A549 (cell line): Measurements from ENCODE around the gene SPINK14. TPM values are rescaled to one million over a fixed set of nuclear protein-coding genes. Genes with fewer than 3 reads are reported as not detected.

Experiments used
- ATAC-seq, 2 experiments: fragments of 200-7000 bp in 1 of 2; fragments of >200 bp in 1 of 2; cut with Nextera tagmentation in 1 of 2; cut with Tn5 transposase in 1 of 2; 3 replicates each; pipeline versions ENCODE4 v1.8.0 to v1.9.1; 2018 to 2020; ENCODE audit warnings: mild to moderate bottlenecking in 1 of 2, moderate library complexity in 1 of 2
- CTCF ChIA-PET: fragments of 300-600 bp; sonication (Branson Sonifier 250); formaldehyde crosslinking; extraction: SDS; loops from one replicate; lab custom pipeline; 2021; ENCODE audit warnings: antibody characterized with exemption, inconsistent platforms; lab: Yijun Ruan, JAX
- POLR2A ChIA-PET: fragments of 350-600 bp; formaldehyde crosslinking; extraction: SDS; loops from one replicate; lab custom pipeline; 2021; ENCODE audit warnings: antibody characterized with exemption, inconsistent platforms; lab: Yijun Ruan, JAX
- DNase-seq, 2 experiments: peaks; one replicate each; pipeline versions ENCODE4 v3.0.0 to v3.0.0-alpha.2; 2011 to 2016; ENCODE audit warnings: low read depth in 1 of 2, low spot score in 1 of 2
- FAIRE-seq: peaks from 2 replicates; lab custom pipeline; 2011; peaks lifted over from hg19 to GRCh38; lab: Jason Lieb, UNC
- H3K27ac ChIP-seq, 2 experiments: fragments of >200 bp; sonication (Bioruptor Twin); formaldehyde crosslinking; 3 replicates each; pipeline ENCODE4 v1.5.1; 2016 to 2017
- H3K4me1 ChIP-seq: fragments of >200 bp; sonication (Bioruptor Twin); formaldehyde crosslinking; 3 replicates; pipeline ENCODE4 v1.6.1; 2016
- H3K4me2 ChIP-seq: fragments of >200 bp; sonication (Bioruptor Twin); formaldehyde crosslinking; 3 replicates; pipeline ENCODE4 v1.6.1; 2016
- H3K4me3 ChIP-seq: fragments of >200 bp; sonication (Bioruptor Twin); formaldehyde crosslinking; 3 replicates; pipeline ENCODE4 v1.5.1; 2016
- H3K9me3 ChIP-seq: fragments of >200 bp; sonication (Bioruptor Twin); formaldehyde crosslinking; 3 replicates; pipeline ENCODE4 v1.6.1; 2016
- ATOH8 ChIP-seq: fragments of 250-450 bp; sonication (Bioruptor Pico); IDR thresholded peaks from 2 replicates; pipeline ENCODE4 v1.5.0; 2020; ENCODE audit warnings: low read depth, mild to moderate bottlenecking, moderate library complexity
- BHLHE40 ChIP-seq: IDR thresholded peaks from 2 replicates; pipeline ENCODE4 v1.6.1; 2012; ENCODE audit warnings: low read depth, low read length, inconsistent platforms
- CBX2 ChIP-seq: fragments of 200-600 bp; sonication (generic); IDR thresholded peaks from 2 replicates; pipeline ENCODE4 v1.6.1; 2016; ENCODE audit warnings: low read depth, mild to moderate bottlenecking, borderline replicate concordance
- CBX8 ChIP-seq: fragments of 200-600 bp; sonication (generic); IDR thresholded peaks from 2 replicates; pipeline ENCODE4 v1.6.1; 2016
- CHD2 ChIP-seq: fragments of 150-350 bp; IDR thresholded peaks from 2 replicates; pipeline ENCODE4 v1.6.1; 2014; ENCODE audit warnings: low read length; ENCODE audit not compliant: partially characterized antibody
- EHF ChIP-seq: fragments of 250-450 bp; sonication (Bioruptor Pico); IDR thresholded peaks from 2 replicates; pipeline ENCODE4 v1.5.0; 2020; ENCODE audit warnings: mild to moderate bottlenecking
- EP300 ChIP-seq, 2 experiments: fragments of >200 bp; sonication (Bioruptor Twin); formaldehyde crosslinking; IDR thresholded peaks; 2 replicates in 1 of 2; 3 replicates in 1 of 2; pipeline ENCODE4 v1.6.1; 2016 to 2017
- ESRRA ChIP-seq: fragments of 150-350 bp; IDR thresholded peaks from 2 replicates; pipeline ENCODE4 v1.6.1; 2014; ENCODE audit warnings: mild to moderate bottlenecking, low read length, borderline replicate concordance
- FOSB ChIP-seq: fragments of 250-450 bp; sonication (Bioruptor Pico); IDR thresholded peaks from 2 replicates; pipeline ENCODE4 v1.5.0; 2020; ENCODE audit warnings: mild to moderate bottlenecking, moderate library complexity
- FOSL2 ChIP-seq, 2 experiments: fragments of 450-650 bp in 1 of 2; fragments of >200 bp in 1 of 2; sonication (Bioruptor Twin) in 1 of 2; formaldehyde crosslinking; IDR thresholded peaks; 2 replicates each; pipeline versions ENCODE4 v1.5.0 to v1.6.1; 2016 to 2020; ENCODE audit warnings: mild to moderate bottlenecking in 1 of 2, moderate library complexity in 1 of 2
- GATA3 ChIP-seq: IDR thresholded peaks from 2 replicates; pipeline ENCODE4 v1.6.1; 2012; ENCODE audit warnings: borderline replicate concordance
- HEYL ChIP-seq: fragments of 250-450 bp; sonication (Bioruptor Pico); IDR thresholded peaks from 2 replicates; pipeline ENCODE4 v1.8.0; 2021; ENCODE audit warnings: mild to moderate bottlenecking, moderate library complexity
- JUNB ChIP-seq: fragments of >200 bp; sonication (Bioruptor Twin); formaldehyde crosslinking; IDR thresholded peaks from 2 replicates; pipeline ENCODE4 v1.6.1; 2016
- KDM5A ChIP-seq: fragments of 200-600 bp; sonication (generic); IDR thresholded peaks from 2 replicates; pipeline ENCODE4 v1.6.1; 2016; ENCODE audit warnings: antibody characterized with exemption, mild to moderate bottlenecking
- MAFK ChIP-seq: fragments of 450-650 bp; IDR thresholded peaks from 2 replicates; pipeline ENCODE4 v1.6.1; 2014; ENCODE audit not compliant: partially characterized antibody
- MAZ ChIP-seq: fragments of 150-350 bp; IDR thresholded peaks from 2 replicates; pipeline ENCODE4 v1.6.1; 2014; ENCODE audit warnings: antibody characterized with exemption, low read depth, low read length, borderline replicate concordance
- MYC ChIP-seq: IDR thresholded peaks from 2 replicates; pipeline ENCODE4 v1.6.1; 2012; ENCODE audit warnings: mild to moderate bottlenecking, inconsistent platforms, low read length, improper control_type of control experiment, borderline replicate concordance
- POLR2AphosphoS2 ChIP-seq: conservative IDR thresholded peaks from 2 replicates; pipeline ENCODE4 v1.6.1; 2012; ENCODE audit warnings: low read length, improper control_type of control experiment, inconsistent platforms
- RAD21 ChIP-seq, 2 experiments: fragments of >200 bp in 1 of 2; sonication (Bioruptor Twin) in 1 of 2; formaldehyde crosslinking in 1 of 2; IDR thresholded peaks in 1 of 2; conservative IDR thresholded peaks in 1 of 2; 2 replicates in 1 of 2; 3 replicates in 1 of 2; pipeline ENCODE4 v1.6.1; 2012 to 2018; ENCODE audit warnings: inconsistent platforms in 1 of 2
- RARB ChIP-seq: fragments of 250-450 bp; sonication (Bioruptor Pico); IDR thresholded peaks from 2 replicates; pipeline ENCODE4 v1.8.0; 2021; ENCODE audit warnings: mild to moderate bottlenecking, moderate library complexity
- RCOR1 ChIP-seq: fragments of 150-350 bp; IDR thresholded peaks from 2 replicates; pipeline ENCODE4 v1.6.1; 2014; ENCODE audit warnings: antibody characterized with exemption, low read length, low read depth
- RFX5 ChIP-seq: fragments of 450-650 bp; IDR thresholded peaks from 2 replicates; pipeline ENCODE4 v1.7.1; 2014; ENCODE audit warnings: antibody characterized with exemption, mild to moderate bottlenecking, moderate library complexity
- TFCP2L1 ChIP-seq: fragments of 250-450 bp; sonication (Bioruptor Pico); IDR thresholded peaks from 2 replicates; pipeline ENCODE4 v1.5.0; 2021; ENCODE audit warnings: mild to moderate bottlenecking
- ZC3H11A ChIP-seq: fragments of 450-650 bp; IDR thresholded peaks from 2 replicates; pipeline ENCODE4 v1.6.1; 2014; ENCODE audit warnings: antibody characterized with exemption, mild to moderate bottlenecking
- ZFP36 ChIP-seq: fragments of 450-650 bp; IDR thresholded peaks from 2 replicates; pipeline ENCODE4 v1.6.1; 2014; ENCODE audit warnings: borderline replicate concordance; ENCODE audit not compliant: partially characterized antibody
- ZSCAN20 ChIP-seq: fragments of 250-450 bp; sonication (Bioruptor Pico); IDR thresholded peaks from 2 replicates; pipeline ENCODE4 v1.8.0; 2022; ENCODE audit warnings: mild to moderate bottlenecking, moderate library complexity
- WGBS: methylation state at CpG from one replicate; pipeline ENCODE4 v1.1.6; 2017; ENCODE audit errors: missing lambda C conversion rate; 5-methylcytosine and 5-hydroxymethylcytosine counted together
- polyA plus RNA-seq, 4 experiments: library from polyadenylated mRNA; depleted of rRNA in 3 of 4; stranded (reverse); fragments of >200 nt; fragmentation: RNase III in 1 of 4; extraction: RNeasy Plus Mini Kit Qiagen cat#74134 plus additional on column Dnase treatment in 1 of 4; gene quantifications; 2 replicates in 3 of 4; 3 replicates in 1 of 4; pipeline ENCODE4 v1.2.3, GENCODE V29; 2011 to 2017
- TF ChIP-seq, protein P1 (sequence below): fragments of >200 bp; sonication (Bioruptor Twin); formaldehyde crosslinking; IDR thresholded peaks from 3 replicates; pipeline ENCODE4 v1.6.1; 2016
- TF ChIP-seq, protein P2 (sequence below): fragments of 150-350 bp; IDR thresholded peaks from 2 replicates; pipeline ENCODE4 v1.6.1; 2014; ENCODE audit warnings: low read depth, mild to moderate bottlenecking, low read length
- TF ChIP-seq, protein P3 (sequence below): IDR thresholded peaks from 2 replicates; pipeline ENCODE4 v1.6.1; 2012; ENCODE audit warnings: low read depth, borderline replicate concordance

Gene SPINK14
- polyA plus RNA-seq, 2 of the 4 experiments (the other 2 are of a cell fraction) = not detected

- no peak for TF ChIP-seq HEYL (CRISPR knock-in tag)
- TF ChIP-seq RCOR1 = no peak
- TF ChIP-seq MYC = no peak
- TF ChIP-seq, protein P1, sequence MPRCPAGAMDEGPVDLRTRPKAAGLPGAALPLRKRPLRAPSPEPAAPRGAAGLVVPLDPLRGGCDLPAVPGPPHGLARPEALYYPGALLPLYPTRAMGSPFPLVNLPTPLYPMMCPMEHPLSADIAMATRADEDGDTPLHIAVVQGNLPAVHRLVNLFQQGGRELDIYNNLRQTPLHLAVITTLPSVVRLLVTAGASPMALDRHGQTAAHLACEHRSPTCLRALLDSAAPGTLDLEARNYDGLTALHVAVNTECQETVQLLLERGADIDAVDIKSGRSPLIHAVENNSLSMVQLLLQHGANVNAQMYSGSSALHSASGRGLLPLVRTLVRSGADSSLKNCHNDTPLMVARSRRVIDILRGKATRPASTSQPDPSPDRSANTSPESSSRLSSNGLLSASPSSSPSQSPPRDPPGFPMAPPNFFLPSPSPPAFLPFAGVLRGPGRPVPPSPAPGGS = no peak
- TF ChIP-seq EP300 (IDR thresholded peaks at IDR 0.05) = no peak
- no peak for TF ChIP-seq FOSL2 (IDR thresholded peaks at IDR 0.05)
- TF ChIP-seq FOSL2 (CRISPR knock-in tag; IDR thresholded peaks at IDR 0.05) = no peak
- TF ChIP-seq GATA3 = no peak
- no peak for TF ChIP-seq ZFP36
Observed at GRCh38 chr5:148205865-148206264, 37.5 kb downstream of the SPINK14 start (continued).

DNA sequence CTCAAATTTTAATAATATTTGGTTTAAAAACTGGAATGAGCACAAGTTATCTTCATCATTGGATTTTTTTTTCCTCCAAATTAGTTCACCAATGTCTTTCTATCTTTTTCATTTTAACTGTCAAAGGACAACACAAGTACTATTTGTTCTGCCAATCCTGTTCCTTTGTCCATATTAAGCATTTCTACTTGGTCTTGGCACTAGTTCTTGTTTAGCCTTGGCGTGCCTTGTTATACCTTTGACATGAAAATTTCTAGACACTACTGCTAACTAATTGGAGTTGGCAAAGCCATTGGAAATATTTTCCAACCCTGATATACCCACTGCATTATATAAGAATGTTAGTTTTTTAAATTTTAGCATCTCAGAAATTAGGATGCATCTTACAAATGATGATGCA, 38.3 kb downstream of the SPINK14 start:
- DNase-seq = no peak
- ATAC-seq = no peak
- no peak overlapping the region for H3K27ac ChIP-seq
- no peak for FAIRE-seq
- CTCF ChIA-PET = no interaction called here
- 6% methylated on average over 1 of the region's 1 CpG for WGBS
- POLR2A ChIA-PET = no interaction called here
- no peak overlapping the region for H3K4me3 ChIP-seq
- H3K9me3 ChIP-seq = no peaks in the 10 kb centered on the region
- TF ChIP-seq, protein P2, sequence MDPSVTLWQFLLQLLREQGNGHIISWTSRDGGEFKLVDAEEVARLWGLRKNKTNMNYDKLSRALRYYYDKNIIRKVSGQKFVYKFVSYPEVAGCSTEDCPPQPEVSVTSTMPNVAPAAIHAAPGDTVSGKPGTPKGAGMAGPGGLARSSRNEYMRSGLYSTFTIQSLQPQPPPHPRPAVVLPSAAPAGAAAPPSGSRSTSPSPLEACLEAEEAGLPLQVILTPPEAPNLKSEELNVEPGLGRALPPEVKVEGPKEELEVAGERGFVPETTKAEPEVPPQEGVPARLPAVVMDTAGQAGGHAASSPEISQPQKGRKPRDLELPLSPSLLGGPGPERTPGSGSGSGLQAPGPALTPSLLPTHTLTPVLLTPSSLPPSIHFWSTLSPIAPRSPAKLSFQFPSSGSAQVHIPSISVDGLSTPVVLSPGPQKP = no peak
- TF ChIP-seq RFX5 (no peak), RARB (no peak), FOSL2 (IDR thresholded peaks at IDR 0.05) (no peak), FOSL2 (CRISPR knock-in tag; IDR thresholded peaks at IDR 0.05) (no peak), MAZ (no peak), ESRRA (no peak)
- H3K4me2 ChIP-seq = no peak overlapping the region
- H3K4me1 ChIP-seq = no peaks in the 10 kb centered on the region

GRCh38 chr5:148208226-148208625, 39.9 kb downstream of the SPINK14 start:
- ATAC-seq (no peak), DNase-seq (no peak), FAIRE-seq (no peak)
- H3K4me2 ChIP-seq = no peak overlapping the region
- H3K4me1 ChIP-seq = no peaks in the 10 kb centered on the region
- ChIA-PET CTCF (no interaction called here), POLR2A (no interaction called here)
- H3K4me3 ChIP-seq = no peak overlapping the region
- TF ChIP-seq CHD2 (no peak), GATA3 (no peak), POLR2AphosphoS2 (no peak), TFCP2L1 (no peak), KDM5A (no peak), EHF (no peak), CBX8 (no peak)
- H3K9me3 ChIP-seq = no peaks in the 10 kb centered on the region
- H3K27ac ChIP-seq = no peak overlapping the region

DNA sequence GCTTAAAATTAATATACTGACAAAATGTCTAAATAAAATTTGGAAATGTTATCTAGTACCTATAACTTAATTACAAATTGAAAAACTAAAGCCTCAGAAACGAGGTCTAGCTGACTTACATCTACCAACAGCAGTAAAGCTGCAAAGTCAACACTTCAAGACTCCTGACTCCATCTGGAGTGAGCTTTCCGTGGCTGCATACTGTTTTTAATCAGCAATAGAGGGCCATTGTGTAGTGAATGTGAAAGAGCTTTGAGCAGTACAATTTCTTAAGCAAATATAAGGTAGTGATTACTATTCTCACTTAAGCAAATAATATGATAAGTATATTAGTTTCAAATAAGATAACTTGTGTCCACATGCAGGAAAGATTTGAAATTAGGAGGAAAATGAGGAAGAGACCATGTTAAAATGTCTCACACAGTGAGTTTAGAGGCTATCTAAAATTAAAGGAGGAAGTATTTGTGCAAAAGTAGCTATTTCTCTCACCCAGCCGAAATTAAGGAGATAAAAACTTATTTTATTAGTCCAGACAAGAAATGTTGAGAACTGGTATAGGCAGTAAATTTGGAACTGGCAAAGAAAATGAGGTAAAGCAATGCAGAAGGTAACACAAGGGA, 40.9 kb downstream of the SPINK14 start:
- Histone ChIP-seq H3K4me3 (no peak overlapping the region), H3K27ac (no peak overlapping the region), H3K9me3 (no peaks in the 10 kb centered on the region), H3K4me1 (no peaks in the 10 kb centered on the region), H3K4me2 (no peak overlapping the region)
- FAIRE-seq = no peak
- no peak for ATAC-seq
- 0% methylated on average over 3 of the region's 3 CpGs for WGBS
- CTCF ChIA-PET = no interaction called here
- DNase-seq = no peak
- POLR2A ChIA-PET = no interaction called here
- no peak for TF ChIP-seq BHLHE40
- TF ChIP-seq, protein P1 = no peak
- no peak for TF ChIP-seq HEYL (CRISPR knock-in tag)
- no peak for TF ChIP-seq ZC3H11A
- no peak for TF ChIP-seq MAFK
- TF ChIP-seq ZSCAN20 (CRISPR knock-in tag) = no peak
- no peak for TF ChIP-seq GATA3
- TF ChIP-seq, protein P3, sequence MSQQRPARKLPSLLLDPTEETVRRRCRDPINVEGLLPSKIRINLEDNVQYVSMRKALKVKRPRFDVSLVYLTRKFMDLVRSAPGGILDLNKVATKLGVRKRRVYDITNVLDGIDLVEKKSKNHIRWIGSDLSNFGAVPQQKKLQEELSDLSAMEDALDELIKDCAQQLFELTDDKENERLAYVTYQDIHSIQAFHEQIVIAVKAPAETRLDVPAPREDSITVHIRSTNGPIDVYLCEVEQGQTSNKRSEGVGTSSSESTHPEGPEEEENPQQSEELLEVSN = no peak
- no peak for TF ChIP-seq JUNB
- no peak for TF ChIP-seq ATOH8 (CRISPR knock-in tag)
- TF ChIP-seq CBX2 = no peak
- TF ChIP-seq RAD21 (conservative IDR thresholded peaks at IDR 0.05 in 1 of 2, IDR thresholded peaks at IDR 0.05 in 1 of 2) = no peak
- no peak for TF ChIP-seq RCOR1
- no peak for TF ChIP-seq FOSB (CRISPR knock-in tag)
